A549 (cell line): Measurements from ENCODE around the gene ATG16L1. TPM values are rescaled to one million over a fixed set of nuclear protein-coding genes. Genes with fewer than 3 reads are reported as not detected.
A peak's percentile ranks its signal among the peaks of the same experiment; 100 is the strongest.

Experiments used
- ATAC-seq, 2 experiments: fragments of 200-7000 bp in 1 of 2; fragments of >200 bp in 1 of 2; cut with Nextera tagmentation in 1 of 2; cut with Tn5 transposase in 1 of 2; 3 replicates each; pipeline versions ENCODE4 v1.8.0 to v1.9.1; 2018 to 2020; ENCODE audit warnings: mild to moderate bottlenecking in 1 of 2, moderate library complexity in 1 of 2
- CTCF ChIA-PET: fragments of 300-600 bp; sonication (Branson Sonifier 250); formaldehyde crosslinking; extraction: SDS; loops from one replicate; lab custom pipeline; 2021; ENCODE audit warnings: antibody characterized with exemption, inconsistent platforms; lab: Yijun Ruan, JAX
- POLR2A ChIA-PET: fragments of 350-600 bp; formaldehyde crosslinking; extraction: SDS; loops from one replicate; lab custom pipeline; 2021; ENCODE audit warnings: antibody characterized with exemption, inconsistent platforms; lab: Yijun Ruan, JAX
- DNase-seq, 2 experiments: peaks; one replicate each; pipeline versions ENCODE4 v3.0.0 to v3.0.0-alpha.2; 2011 to 2016; ENCODE audit warnings: low read depth in 1 of 2, low spot score in 1 of 2
- FAIRE-seq: peaks from 2 replicates; lab custom pipeline; 2011; peaks lifted over from hg19 to GRCh38; lab: Jason Lieb, UNC
- H3K27ac ChIP-seq, 2 experiments: fragments of >200 bp; sonication (Bioruptor Twin); formaldehyde crosslinking; 3 replicates each; pipeline ENCODE4 v1.5.1; 2016 to 2017
- H3K4me1 ChIP-seq: fragments of >200 bp; sonication (Bioruptor Twin); formaldehyde crosslinking; 3 replicates; pipeline ENCODE4 v1.6.1; 2016
- H3K4me2 ChIP-seq: fragments of >200 bp; sonication (Bioruptor Twin); formaldehyde crosslinking; 3 replicates; pipeline ENCODE4 v1.6.1; 2016
- H3K4me3 ChIP-seq: fragments of >200 bp; sonication (Bioruptor Twin); formaldehyde crosslinking; 3 replicates; pipeline ENCODE4 v1.5.1; 2016
- H3K9me3 ChIP-seq: fragments of >200 bp; sonication (Bioruptor Twin); formaldehyde crosslinking; 3 replicates; pipeline ENCODE4 v1.6.1; 2016
- BHLHE40 ChIP-seq: IDR thresholded peaks from 2 replicates; pipeline ENCODE4 v1.6.1; 2012; ENCODE audit warnings: low read depth, low read length, inconsistent platforms
- CBX2 ChIP-seq: fragments of 200-600 bp; sonication (generic); IDR thresholded peaks from 2 replicates; pipeline ENCODE4 v1.6.1; 2016; ENCODE audit warnings: low read depth, mild to moderate bottlenecking, borderline replicate concordance
- CBX8 ChIP-seq: fragments of 200-600 bp; sonication (generic); IDR thresholded peaks from 2 replicates; pipeline ENCODE4 v1.6.1; 2016
- CHD4 ChIP-seq: fragments of 200-600 bp; sonication (generic); IDR thresholded peaks from 2 replicates; pipeline ENCODE4 v1.6.1; 2016; ENCODE audit warnings: antibody characterized with exemption, mild to moderate bottlenecking, borderline replicate concordance
- EP300 ChIP-seq, 2 experiments: fragments of >200 bp; sonication (Bioruptor Twin); formaldehyde crosslinking; IDR thresholded peaks; 2 replicates in 1 of 2; 3 replicates in 1 of 2; pipeline ENCODE4 v1.6.1; 2016 to 2017
- ESRRA ChIP-seq: fragments of 150-350 bp; IDR thresholded peaks from 2 replicates; pipeline ENCODE4 v1.6.1; 2014; ENCODE audit warnings: mild to moderate bottlenecking, low read length, borderline replicate concordance
- FOSB ChIP-seq: fragments of 250-450 bp; sonication (Bioruptor Pico); IDR thresholded peaks from 2 replicates; pipeline ENCODE4 v1.5.0; 2020; ENCODE audit warnings: mild to moderate bottlenecking, moderate library complexity
- FOSL2 ChIP-seq, 2 experiments: fragments of 450-650 bp in 1 of 2; fragments of >200 bp in 1 of 2; sonication (Bioruptor Twin) in 1 of 2; formaldehyde crosslinking; IDR thresholded peaks; 2 replicates each; pipeline versions ENCODE4 v1.5.0 to v1.6.1; 2016 to 2020; ENCODE audit warnings: mild to moderate bottlenecking in 1 of 2, moderate library complexity in 1 of 2
- GATA3 ChIP-seq: IDR thresholded peaks from 2 replicates; pipeline ENCODE4 v1.6.1; 2012; ENCODE audit warnings: borderline replicate concordance
- HEYL ChIP-seq: fragments of 250-450 bp; sonication (Bioruptor Pico); IDR thresholded peaks from 2 replicates; pipeline ENCODE4 v1.8.0; 2021; ENCODE audit warnings: mild to moderate bottlenecking, moderate library complexity
- HOXA7 ChIP-seq: fragments of 250-450 bp; sonication (Bioruptor Pico); IDR thresholded peaks from 2 replicates; pipeline ENCODE4 v1.5.0; 2020; ENCODE audit warnings: mild to moderate bottlenecking, moderate library complexity
- JUNB ChIP-seq: fragments of >200 bp; sonication (Bioruptor Twin); formaldehyde crosslinking; IDR thresholded peaks from 2 replicates; pipeline ENCODE4 v1.6.1; 2016
- KDM1A ChIP-seq: fragments of 200-600 bp; sonication (generic); IDR thresholded peaks from 2 replicates; pipeline ENCODE4 v1.6.1; 2016; ENCODE audit warnings: low read depth, mild to moderate bottlenecking
- KDM5A ChIP-seq: fragments of 200-600 bp; sonication (generic); IDR thresholded peaks from 2 replicates; pipeline ENCODE4 v1.6.1; 2016; ENCODE audit warnings: antibody characterized with exemption, mild to moderate bottlenecking
- NFE2L2 ChIP-seq: fragments of 150-350 bp; conservative IDR thresholded peaks from 2 replicates; pipeline ENCODE4 v1.6.1; 2014; ENCODE audit warnings: low read length
- PHF8 ChIP-seq: fragments of 200-600 bp; sonication (generic); IDR thresholded peaks from 2 replicates; pipeline ENCODE4 v1.6.1; 2016; ENCODE audit warnings: low read depth, mild to moderate bottlenecking, antibody characterized with exemption, moderate library complexity, borderline replicate concordance
- POLR2A ChIP-seq: IDR thresholded peaks from 2 replicates; pipeline ENCODE4 v1.6.1; 2012; ENCODE audit warnings: mild to moderate bottlenecking, low read length
- RAD21 ChIP-seq, 2 experiments: fragments of >200 bp in 1 of 2; sonication (Bioruptor Twin) in 1 of 2; formaldehyde crosslinking in 1 of 2; IDR thresholded peaks in 1 of 2; conservative IDR thresholded peaks in 1 of 2; 2 replicates in 1 of 2; 3 replicates in 1 of 2; pipeline ENCODE4 v1.6.1; 2012 to 2018; ENCODE audit warnings: inconsistent platforms in 1 of 2
- RARB ChIP-seq: fragments of 250-450 bp; sonication (Bioruptor Pico); IDR thresholded peaks from 2 replicates; pipeline ENCODE4 v1.8.0; 2021; ENCODE audit warnings: mild to moderate bottlenecking, moderate library complexity
- RCOR1 ChIP-seq: fragments of 150-350 bp; IDR thresholded peaks from 2 replicates; pipeline ENCODE4 v1.6.1; 2014; ENCODE audit warnings: antibody characterized with exemption, low read length, low read depth
- RNF2 ChIP-seq: fragments of 200-600 bp; sonication (generic); IDR thresholded peaks from 2 replicates; pipeline ENCODE4 v1.6.1; 2016; ENCODE audit warnings: low read depth, mild to moderate bottlenecking, antibody characterized with exemption, moderate library complexity, borderline replicate concordance
- TP53 ChIP-seq: fragments of 250-450 bp; sonication (Bioruptor Pico); IDR thresholded peaks from 2 replicates; pipeline ENCODE4 v1.5.0; 2021; ENCODE audit warnings: mild to moderate bottlenecking, moderate library complexity
- ZNF302 ChIP-seq: fragments of 250-450 bp; sonication (Bioruptor Pico); IDR thresholded peaks from 2 replicates; pipeline ENCODE4 v1.9.0; 2021; ENCODE audit warnings: inconsistent platforms, mild to moderate bottlenecking, moderate library complexity
- WGBS: methylation state at CpG from one replicate; pipeline ENCODE4 v1.1.6; 2017; ENCODE audit errors: missing lambda C conversion rate; 5-methylcytosine and 5-hydroxymethylcytosine counted together
- polyA plus RNA-seq, 4 experiments: library from polyadenylated mRNA; depleted of rRNA in 3 of 4; stranded (reverse); fragments of >200 nt; fragmentation: RNase III in 1 of 4; extraction: RNeasy Plus Mini Kit Qiagen cat#74134 plus additional on column Dnase treatment in 1 of 4; gene quantifications; 2 replicates in 3 of 4; 3 replicates in 1 of 4; pipeline ENCODE4 v1.2.3, GENCODE V29; 2011 to 2017
- TF ChIP-seq, protein P1 (sequence below): IDR thresholded peaks from 2 replicates; pipeline ENCODE4 v1.6.1; 2012; ENCODE audit warnings: low read depth, borderline replicate concordance
- TF ChIP-seq, protein P2 (sequence below): IDR thresholded peaks from 2 replicates; pipeline ENCODE4 v1.6.1; 2012
- TF ChIP-seq, protein P3 (sequence below): fragments of >200 bp; sonication (Bioruptor Twin); formaldehyde crosslinking; IDR thresholded peaks from 2 replicates; pipeline ENCODE4 v1.6.1; 2016
- TF ChIP-seq, protein P4 (sequence below): fragments of 250-450 bp; sonication (Bioruptor Pico); IDR thresholded peaks from 2 replicates; pipeline ENCODE4 v1.5.0; 2020; ENCODE audit warnings: low read depth, mild to moderate bottlenecking, moderate library complexity

The ATG16L1 gene
- polyA plus RNA-seq, 2 of the 4 experiments (the other 2 are of a cell fraction) = 45.1 to 70.9 TPM

DNA sequence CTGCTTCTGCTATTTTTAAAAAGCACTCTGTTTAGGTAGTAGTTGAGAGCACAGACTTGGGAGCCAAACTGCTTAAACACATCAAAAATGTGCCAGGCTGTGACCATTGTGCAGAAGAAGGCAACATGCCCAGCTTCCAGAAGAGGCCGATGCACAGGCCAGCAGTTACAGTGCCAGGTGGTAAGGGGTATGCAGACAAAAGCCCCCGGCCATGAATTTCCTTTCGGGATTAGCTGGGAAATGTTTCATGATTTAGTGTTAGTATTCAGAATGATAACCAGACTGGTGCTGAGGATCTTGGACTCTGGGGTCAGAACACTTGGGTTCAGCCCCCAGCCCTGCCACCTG, 40.0 kb upstream of the ATG16L1 start:
- ATAC-seq (no peak), DNase-seq (no peak), FAIRE-seq (no peak)
- TF ChIP-seq BHLHE40 (no peak), GATA3 (no peak), HOXA7 (no peak), CBX2 (no peak), FOSL2 (IDR thresholded peaks at IDR 0.05) (no peak), FOSL2 (CRISPR knock-in tag; IDR thresholded peaks at IDR 0.05) (no peak), KDM5A (no peak), FOSB (CRISPR knock-in tag) (no peak), ZNF302 (CRISPR knock-in tag) (no peak), NFE2L2 (no peak), EP300 (IDR thresholded peaks at IDR 0.05) (no peak), CBX8 (no peak), RARB (no peak), KDM1A (no peak), PHF8 (no peak), RNF2 (no peak), TP53 (CRISPR knock-in tag) (no peak)
- TF ChIP-seq, protein P1, sequence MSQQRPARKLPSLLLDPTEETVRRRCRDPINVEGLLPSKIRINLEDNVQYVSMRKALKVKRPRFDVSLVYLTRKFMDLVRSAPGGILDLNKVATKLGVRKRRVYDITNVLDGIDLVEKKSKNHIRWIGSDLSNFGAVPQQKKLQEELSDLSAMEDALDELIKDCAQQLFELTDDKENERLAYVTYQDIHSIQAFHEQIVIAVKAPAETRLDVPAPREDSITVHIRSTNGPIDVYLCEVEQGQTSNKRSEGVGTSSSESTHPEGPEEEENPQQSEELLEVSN = no peak
- H3K4me2 ChIP-seq = no peak overlapping the region
- H3K9me3 ChIP-seq = no peaks in the 10 kb centered on the region
- 85% methylated on average over 3 of the region's 3 CpGs for WGBS
- ChIA-PET CTCF (interaction anchor here (1.1 kb wide), 1 partner anchor 231 kb away, joined by 3 read pairs; no protein-coding TSS in a partner anchor), POLR2A (no interaction called here)
- peaks cover 19% of the 10 kb centered on the region for H3K4me1 ChIP-seq
- no peak overlapping the region for H3K4me3 ChIP-seq
- peak overlapping the region in 1 of 2 experiments; percentile 20; a peak in 1 of 6 replicates for H3K27ac ChIP-seq

DNA sequence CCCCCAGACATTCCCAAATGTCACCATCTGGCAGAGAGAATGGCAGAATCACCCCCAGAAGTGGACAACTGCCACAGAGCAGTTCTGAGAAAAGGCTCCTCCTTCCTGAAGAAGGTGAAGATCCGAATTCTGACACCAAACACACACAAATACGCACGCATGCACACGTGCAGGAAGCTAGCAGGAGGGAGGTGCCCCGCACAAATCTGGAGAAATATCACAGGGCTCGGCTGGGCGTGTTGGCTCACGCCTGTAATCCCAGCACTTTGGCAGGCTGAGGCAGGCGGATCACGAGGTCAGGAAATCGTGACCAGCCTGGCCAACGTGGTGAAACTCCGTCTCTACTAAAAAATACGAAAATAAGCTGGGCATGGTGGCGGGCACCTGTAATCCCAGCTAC, 38.5 kb upstream of the ATG16L1 start:
- Histone ChIP-seq H3K27ac (no peak overlapping the region), H3K9me3 (no peaks in the 10 kb centered on the region), H3K4me3 (no peak overlapping the region), H3K4me2 (no peak overlapping the region), H3K4me1 (peaks cover 19% of the 10 kb centered on the region)
- FAIRE-seq = no peak
- ATAC-seq = no peak
- ChIA-PET CTCF (no interaction called here), POLR2A (no interaction called here)
- 82% methylated on average over 15 of the region's 15 CpGs for WGBS
- TF ChIP-seq RCOR1 (no peak), JUNB (no peak), POLR2A (no peak), FOSB (CRISPR knock-in tag) (no peak)
- TF ChIP-seq, protein P2, sequence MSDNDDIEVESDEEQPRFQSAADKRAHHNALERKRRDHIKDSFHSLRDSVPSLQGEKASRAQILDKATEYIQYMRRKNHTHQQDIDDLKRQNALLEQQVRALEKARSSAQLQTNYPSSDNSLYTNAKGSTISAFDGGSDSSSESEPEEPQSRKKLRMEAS = no peak
- no peak for DNase-seq

DNA sequence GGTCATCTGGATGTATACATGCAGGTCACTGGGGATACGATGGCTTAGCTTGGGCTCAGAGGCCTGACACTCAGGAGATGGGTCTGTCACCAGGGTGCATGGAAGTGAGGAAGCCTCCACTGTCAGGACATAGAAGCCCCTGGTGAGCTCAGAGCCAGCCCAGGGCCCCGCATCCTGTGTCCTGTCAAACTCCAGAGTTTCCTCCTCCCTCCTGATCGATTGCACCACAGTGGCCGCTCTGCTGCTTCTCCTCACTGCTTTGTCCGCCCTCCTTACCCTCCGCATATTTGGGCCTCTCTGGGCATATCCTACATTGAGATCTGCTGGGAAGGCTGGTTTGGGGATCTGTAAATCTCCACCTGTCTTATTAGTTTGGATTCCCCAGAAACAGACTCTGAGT, 37.5 kb upstream of the ATG16L1 start:
- DNase-seq (no peak), ATAC-seq (no peak), FAIRE-seq (no peak)
- 90% methylated on average over 6 of the region's 6 CpGs for WGBS
- no peaks in the 10 kb centered on the region for H3K9me3 ChIP-seq
- TF ChIP-seq ESRRA = no peak
- TF ChIP-seq HEYL (CRISPR knock-in tag) = no peak
- TF ChIP-seq, protein P3, sequence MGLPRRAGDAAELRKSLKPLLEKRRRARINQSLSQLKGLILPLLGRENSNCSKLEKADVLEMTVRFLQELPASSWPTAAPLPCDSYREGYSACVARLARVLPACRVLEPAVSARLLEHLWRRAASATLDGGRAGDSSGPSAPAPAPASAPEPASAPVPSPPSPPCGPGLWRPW = no peak
- TF ChIP-seq EP300 (IDR thresholded peaks at IDR 0.05) = no peak
- TF ChIP-seq, protein P4, sequence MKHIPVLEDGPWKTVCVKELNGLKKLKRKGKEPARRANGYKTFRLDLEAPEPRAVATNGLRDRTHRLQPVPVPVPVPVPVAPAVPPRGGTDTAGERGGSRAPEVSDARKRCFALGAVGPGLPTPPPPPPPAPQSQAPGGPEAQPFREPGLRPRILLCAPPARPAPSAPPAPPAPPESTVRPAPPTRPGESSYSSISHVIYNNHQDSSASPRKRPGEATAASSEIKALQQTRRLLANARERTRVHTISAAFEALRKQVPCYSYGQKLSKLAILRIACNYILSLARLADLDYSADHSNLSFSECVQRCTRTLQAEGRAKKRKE = no peak
- TF ChIP-seq RAD21 (conservative IDR thresholded peaks at IDR 0.05 in 1 of 2, IDR thresholded peaks at IDR 0.05 in 1 of 2) = no peak
- TF ChIP-seq HOXA7 = no peak
- no peak for TF ChIP-seq RCOR1
- TF ChIP-seq KDM1A = no peak
- no peak for TF ChIP-seq CHD4
- ChIA-PET POLR2A (no interaction called here), CTCF (no interaction called here)
- H3K27ac ChIP-seq = no peak overlapping the region
- H3K4me3 ChIP-seq = no peak overlapping the region
- H3K4me1 ChIP-seq = peaks cover 9% of the 10 kb centered on the region
- H3K4me2 ChIP-seq = no peak overlapping the region
